Aorta (tissue), 5 donors: ENCODE measurements around the gene AKAP13. TPM values are rescaled to one million over a fixed set of nuclear protein-coding genes. Genes with fewer than 3 reads are reported as not detected.

ENCODE experiments used
- ATAC-seq: fragments of 200-7000 bp; cut with Tn5 transposase; one replicate; pipeline ENCODE4 v1.9.1; 2022; ENCODE audit warnings: moderate library complexity; ENCODE audit not compliant: low FRiP score
- DNase-seq, 2 donors: peaks; one replicate each; pipeline ENCODE4 v3.0.0-alpha.2; 2020
- H3K27ac ChIP-seq, 2 donors: one replicate each; pipeline ENCODE4 v1.5.1; 2013; ENCODE audit warnings: low read length in 2 of 2, mild to moderate bottlenecking in 2 of 2, moderate library complexity in 2 of 2, control low read depth in 1 of 2, inconsistent platforms in 1 of 2, low read depth in 1 of 2
- H3K27me3 ChIP-seq, 2 donors: one replicate each; pipeline ENCODE4 v1.6.1; 2013; ENCODE audit warnings: control low read depth in 1 of 2, low read length in 1 of 2, mild to moderate bottlenecking in 1 of 2, moderate library complexity in 1 of 2; ENCODE audit not compliant: insufficient read depth in 2 of 2, control insufficient read depth in 1 of 2
- H3K36me3 ChIP-seq, 2 donors: one replicate each; pipeline ENCODE4 v1.6.1; 2013; ENCODE audit warnings: control low read depth in 1 of 2, low read length in 1 of 2, mild to moderate bottlenecking in 1 of 2; ENCODE audit not compliant: insufficient read depth in 2 of 2, control insufficient read depth in 1 of 2
- H3K4me1 ChIP-seq, 2 donors: one replicate each; pipeline ENCODE4 v1.6.1; 2013; ENCODE audit warnings: low read length in 2 of 2, control low read depth in 1 of 2, mild to moderate bottlenecking in 1 of 2, moderate library complexity in 1 of 2; ENCODE audit not compliant: insufficient read depth in 2 of 2, control insufficient read depth in 1 of 2
- H3K4me3 ChIP-seq, 2 donors: one replicate each; pipeline ENCODE4 v1.5.1; 2013; ENCODE audit warnings: low read length in 2 of 2, control low read depth in 1 of 2, mild to moderate bottlenecking in 1 of 2
- H3K9me3 ChIP-seq: one replicate; pipeline ENCODE4 v1.6.1; 2013; ENCODE audit warnings: mild to moderate bottlenecking, low read length; ENCODE audit not compliant: control insufficient read depth
- WGBS, 2 donors: extraction: QIAGEN DNeasy Blood & Tissue Kit; methylation state at CpG; one replicate each; pipeline ENCODE4 v1.1.7; 2013; 5-methylcytosine and 5-hydroxymethylcytosine counted together
- intact Hi-C, 2 donors: fragments of 100-400 bp; cut with DNase I; formaldehyde crosslinking; loops; one replicate each; pipeline versions ENCODE4 v1.14.2 to v1.15.0; 2022
- polyA plus RNA-seq, 2 donors: library from polyadenylated mRNA; stranded (reverse); fragments of 200-250 nt; gene quantifications; one replicate each; pipeline ENCODE4 v1.2.3, GENCODE V29; 2013
- total RNA-seq, 2 donors: library from RNA; stranded (reverse); fragmentation: NEBNext Ultra II Directional; extraction: Animal tissue kit (Norgen Biotek cat#: 25700); gene quantifications; one replicate each; pipeline ENCODE4 v1.2.1, GENCODE V29; 2021
- donor health status: healthy with polysubstance abuse.
- donor health status: Bipolar disorder and iron deficiency.
- donor health status: DM: no; HTN: no; CAD: no.
- donor health status: DM: no; HTN: no; CAD: no.
- donor health status: DM: yes; HTN: yes; CAD: no.

AKAP13 gene
- total and polyA plus RNA-seq, 4 donors: 29.6 to 267 (median 138) TPM

GRCh38 chr15:85407421-85408269 is 27.2 kb downstream of the AKAP13 start:
- WGBS, 2 donors: 89% methylated on average over 6 of the region's 6 CpGs

DNA sequence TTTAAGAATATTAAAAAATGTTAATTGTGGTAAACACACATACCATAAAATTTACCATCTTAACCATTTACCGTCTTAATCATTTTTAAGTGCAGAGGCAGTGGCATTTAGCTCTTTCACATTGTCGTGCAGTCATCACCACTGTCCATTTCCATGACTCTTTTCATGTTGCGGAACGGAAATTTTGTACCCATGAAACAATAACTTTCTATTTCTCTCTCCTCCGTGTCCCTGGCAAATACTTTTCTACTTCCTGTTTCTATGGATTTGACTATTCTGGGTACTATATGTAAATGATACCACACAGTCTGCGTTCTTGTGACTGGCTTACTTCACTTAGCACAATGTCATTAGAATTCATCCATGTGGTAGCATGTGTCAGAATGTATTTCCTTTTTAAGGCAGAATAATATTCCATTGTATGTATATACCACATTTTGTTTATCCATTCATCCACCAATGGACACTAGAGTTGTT is 27.9 kb downstream of the AKAP13 start:
- H3K36me3 ChIP-seq: no peaks in the 10 kb centered on the region
- H3K27ac ChIP-seq: peak overlapping the region in 1 of 2 donors; percentile 17
- DNase-seq: no peak
- peaks cover 0 to 1% of the 10 kb centered on the region in 2 donors for H3K27me3 ChIP-seq
- intact Hi-C loops: loop anchor here in 1 of 2 donors (10.0 kb wide), 1 partner anchor 74 kb away; no protein-coding TSS in a partner anchor
- ATAC-seq: no peak
- peaks cover 5 to 15% of the 10 kb centered on the region in 2 donors for H3K4me1 ChIP-seq
- 77 to 82% methylated on average over 6 of the region's 6 CpGs for WGBS, 2 donors
- no peaks in the 10 kb centered on the region for H3K9me3 ChIP-seq
- H3K4me3 ChIP-seq: no peak overlapping the region

More at GRCh38 chr15:85407421-85408269, 27.2 kb downstream of the AKAP13 start:
- peak overlapping the region; percentile 83 to 84 for H3K27ac ChIP-seq
- peak; percentile 84 for ATAC-seq
- H3K27me3 ChIP-seq: peaks cover 0 to 1% of the 10 kb centered on the region in 2 donors
- H3K9me3 ChIP-seq: no peaks in the 10 kb centered on the region
- no peak for DNase-seq
- peaks cover 5 to 15% of the 10 kb centered on the region in 2 donors for H3K4me1 ChIP-seq
- H3K4me3 ChIP-seq: no peak overlapping the region
- intact Hi-C loops: loop anchor here in 1 of 2 donors (10.0 kb wide), 1 partner anchor 73 kb away; no protein-coding TSS in a partner anchor
- H3K36me3 ChIP-seq: no peaks in the 10 kb centered on the region

- ATAC-seq (no peak), DNase-seq (no peak)
- no peak overlapping the region for H3K27ac ChIP-seq
- no peak overlapping the region for H3K4me3 ChIP-seq
- H3K27me3 ChIP-seq: peaks cover 0 to 1% of the 10 kb centered on the region in 2 donors
- 48 to 64% methylated on average over 3 of the region's 3 CpGs for WGBS, 2 donors
- intact Hi-C loops: loop anchor here (10.0 kb wide), 1 partner anchor 117 kb away; no protein-coding TSS in a partner anchor
- no peaks in the 10 kb centered on the region for H3K36me3 ChIP-seq
- H3K9me3 ChIP-seq: no peaks in the 10 kb centered on the region
- H3K4me1 ChIP-seq: peaks cover 0 to 5% of the 10 kb centered on the region in 2 donors
These were observed 31.7 kb downstream of the AKAP13 start for GRCh38 chr15:85412066-85412465.

GRCh38 chr15:85412956-85413854 is 32.8 kb downstream of the AKAP13 start:
- intact Hi-C loops: loop anchor here (10.0 kb wide), 1 partner anchor 118 kb away; no protein-coding TSS in a partner anchor
- ATAC-seq: peak; percentile 72
- no peaks in the 10 kb centered on the region for H3K4me1 ChIP-seq
- no peaks in the 10 kb centered on the region for H3K9me3 ChIP-seq
- peak in 1 of 2 donors; percentile 70 for DNase-seq
- no peaks in the 10 kb centered on the region for H3K36me3 ChIP-seq
- 77 to 85% methylated on average over 14 of the region's 14 CpGs for WGBS, 2 donors
- H3K4me3 ChIP-seq: no peak overlapping the region
- peaks cover 0 to 1% of the 10 kb centered on the region in 2 donors for H3K27me3 ChIP-seq
- H3K27ac ChIP-seq: no peak overlapping the region

DNA sequence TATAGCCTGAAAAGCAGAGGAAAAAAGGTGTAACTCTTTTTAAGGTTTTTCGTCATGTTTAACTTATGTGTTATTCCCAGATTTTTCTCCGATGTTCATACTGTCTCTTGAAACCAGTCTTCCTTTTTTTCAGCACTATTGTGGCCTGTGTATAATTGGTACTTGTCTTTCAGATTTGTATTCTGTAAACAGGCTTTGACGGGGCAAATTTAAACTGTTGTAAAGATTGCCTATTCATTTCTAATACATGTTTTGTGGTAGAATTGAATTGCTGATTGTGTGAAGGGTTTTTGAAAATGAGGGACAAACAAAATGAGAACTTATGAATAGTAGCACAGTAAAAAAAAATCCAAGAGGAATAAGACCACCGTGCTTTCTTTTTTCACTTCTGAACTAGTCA is 33.6 kb downstream of the AKAP13 start:
- intact Hi-C loops: loop anchor here (10.0 kb wide), 1 partner anchor 119 kb away; no protein-coding TSS in a partner anchor
- ATAC-seq (no peak), DNase-seq (no peak)
- no peak overlapping the region for H3K27ac ChIP-seq
- H3K27me3 ChIP-seq: peaks cover 0 to 1% of the 10 kb centered on the region in 2 donors
- no peaks in the 10 kb centered on the region for H3K36me3 ChIP-seq
- H3K9me3 ChIP-seq: no peaks in the 10 kb centered on the region
- H3K4me1 ChIP-seq: no peaks in the 10 kb centered on the region
- no peak overlapping the region for H3K4me3 ChIP-seq
- WGBS, 2 donors: 93% methylated on average over 4 of the region's 4 CpGs

DNA sequence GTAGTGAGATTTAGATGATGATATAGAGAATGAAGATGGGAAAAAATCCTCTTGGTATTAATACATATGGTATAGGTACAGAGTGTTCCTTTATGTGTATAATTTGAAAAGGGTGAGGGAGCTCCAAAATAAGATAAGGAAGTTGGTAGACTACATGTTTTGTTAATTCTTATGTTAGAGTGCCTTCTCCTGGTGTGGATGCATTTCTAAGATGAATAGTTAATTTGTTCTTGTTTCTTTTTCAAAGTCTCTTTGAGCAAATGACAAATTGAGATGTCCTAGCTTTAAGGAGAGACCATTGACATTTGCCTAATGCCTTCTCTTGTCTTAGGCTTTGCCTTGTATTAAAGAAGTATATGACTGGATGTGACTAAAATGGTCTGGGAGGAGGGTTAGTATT is 34.1 kb downstream of the AKAP13 start:
- peaks cover 0 to 1% of the 10 kb centered on the region in 2 donors for H3K27me3 ChIP-seq
- DNase-seq: no peak
- H3K9me3 ChIP-seq: no peaks in the 10 kb centered on the region
- ATAC-seq: peak; percentile 46
- no peaks in the 10 kb centered on the region for H3K4me1 ChIP-seq
- H3K36me3 ChIP-seq: no peaks in the 10 kb centered on the region
- intact Hi-C loops: loop anchor here (10.0 kb wide), 1 partner anchor 120 kb away; no protein-coding TSS in a partner anchor
- H3K4me3 ChIP-seq: no peak overlapping the region
- H3K27ac ChIP-seq: no peak overlapping the region

DNA sequence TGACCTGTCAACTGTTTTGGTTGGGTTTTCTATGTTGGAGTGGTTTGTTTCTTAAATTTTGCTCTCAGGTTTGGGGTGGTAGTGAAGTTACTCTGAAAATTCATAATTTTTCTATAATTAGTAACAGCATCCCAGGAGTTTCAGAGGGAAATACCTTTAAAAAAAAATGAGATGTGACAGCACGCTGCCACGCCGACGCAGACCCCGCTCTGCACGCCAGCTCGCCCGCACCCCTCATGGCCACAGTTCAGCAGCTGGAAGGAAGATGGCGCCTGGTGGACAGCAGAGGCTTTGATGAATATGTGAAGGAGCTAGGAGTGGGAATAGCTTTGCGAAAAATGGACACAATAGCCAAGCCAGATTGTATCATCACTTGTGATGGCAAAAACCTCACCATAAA is 34.6 kb downstream of the AKAP13 start:
- no peak for DNase-seq
- intact Hi-C loops: loop anchor here (10.0 kb wide), 1 partner anchor 120 kb away; no protein-coding TSS in a partner anchor
- Histone ChIP-seq H3K27ac (no peak overlapping the region), H3K4me3 (no peak overlapping the region), H3K4me1 (no peaks in the 10 kb centered on the region), H3K9me3 (no peaks in the 10 kb centered on the region), H3K27me3 (peaks cover 0 to 1% of the 10 kb centered on the region in 2 donors), H3K36me3 (no peaks in the 10 kb centered on the region)
- WGBS, 2 donors: 96 to 97% methylated on average over 10 of the region's 10 CpGs
- no peak for ATAC-seq

DNA sequence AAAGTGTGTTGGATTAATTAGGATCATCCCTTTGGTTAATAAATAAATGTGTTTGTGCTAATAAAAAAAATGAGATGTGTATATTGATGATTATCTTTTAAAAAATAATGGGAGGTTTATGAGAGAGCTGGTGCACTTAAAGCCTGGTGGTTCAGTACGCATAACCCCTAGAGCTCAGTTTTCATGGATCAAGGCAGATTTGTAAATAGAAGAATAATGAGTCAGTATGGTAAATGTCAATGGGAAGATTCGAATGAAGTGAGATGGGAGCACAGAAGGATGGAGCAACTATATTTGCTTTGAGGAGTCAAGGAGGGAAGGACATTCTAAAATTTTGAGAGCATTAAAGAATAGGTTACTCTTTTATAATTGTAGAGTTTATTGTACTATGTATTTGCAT is 35.4 kb downstream of the AKAP13 start:
- Histone ChIP-seq H3K36me3 (no peaks in the 10 kb centered on the region), H3K27me3 (no peaks in the 10 kb centered on the region), H3K4me3 (no peak overlapping the region), H3K9me3 (no peaks in the 10 kb centered on the region), H3K27ac (no peak overlapping the region), H3K4me1 (no peaks in the 10 kb centered on the region)
- intact Hi-C loops: loop anchor here (10.0 kb wide), 1 partner anchor 121 kb away; no protein-coding TSS in a partner anchor
- 92 to 95% methylated on average over 2 of the region's 2 CpGs for WGBS, 2 donors
- DNase-seq (no peak), ATAC-seq (no peak)
